ENCODE results near the gene WNT7B. TPM values are rescaled to one million over a fixed set of nuclear protein-coding genes. Genes with fewer than 3 reads are reported as not detected.

Gene WNT7B
- total and polyA plus RNA-seq, 2 donors, result 0.66 to 0.96 TPM

- Histone ChIP-seq H3K9me3 (ENCODE audit: control insufficient read depth in 2 of 2, insufficient read depth in 1 of 2, low read length in 1 of 2) (no peaks in the 10 kb centered on the region), H3K4me3 (ENCODE audit: low read length in 2 of 2) (no peak overlapping the region), H3K27me3 (ENCODE audit: control insufficient read depth in 2 of 2, insufficient read depth in 1 of 2, low read length in 1 of 2) (peaks cover 9 to 23% of the 10 kb centered on the region in 2 donors), H3K36me3 (ENCODE audit: control insufficient read depth in 2 of 2, insufficient read depth in 2 of 2, low read length in 1 of 2) (no peaks in the 10 kb centered on the region), H3K27ac (ENCODE audit: low read depth in 1 of 2, low read length in 1 of 2) (no peak overlapping the region), H3K4me1 (ENCODE audit: control insufficient read depth in 2 of 2, insufficient read depth in 2 of 2, low read length in 2 of 2) (no peaks in the 10 kb centered on the region)
- DNase-seq (ENCODE audit: low read depth in 6 of 9, low spot score in 9 of 9), result no peak
- 82% methylated on average over 27 of the region's 27 CpGs for WGBS
Measured at GRCh38 chr22:45905326-45905923, 71.5 kb downstream of the WNT7B start.

DNA sequence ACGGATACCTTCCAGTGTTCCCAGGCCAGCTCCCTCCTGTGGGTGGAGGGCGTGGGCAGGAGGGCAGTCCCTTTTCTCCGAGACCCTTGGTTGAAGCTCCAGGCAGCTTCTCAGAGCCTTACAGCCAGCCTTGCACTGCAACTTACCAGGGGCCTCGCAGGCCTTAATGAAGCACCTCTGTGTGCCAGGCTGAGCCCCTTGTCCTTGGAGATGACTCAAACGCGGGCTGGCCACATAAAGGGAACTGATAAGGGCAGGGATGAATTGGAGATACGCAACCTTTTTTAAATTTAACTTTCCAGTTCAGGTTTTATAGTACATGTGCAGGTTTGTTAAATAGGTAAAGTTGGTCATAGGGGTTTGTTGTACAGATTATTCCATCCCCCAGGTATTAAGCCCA, 72.7 kb downstream of the WNT7B start:
- no peak overlapping the region for H3K27ac ChIP-seq (ENCODE audit: low read depth in 1 of 2, low read length in 1 of 2)
- DNase-seq (ENCODE audit: low read depth in 6 of 9, low spot score in 9 of 9), result no peak
- H3K4me1 ChIP-seq (ENCODE audit: control insufficient read depth in 2 of 2, insufficient read depth in 2 of 2, low read length in 2 of 2), result no peaks in the 10 kb centered on the region
- no peak overlapping the region for H3K4me3 ChIP-seq (ENCODE audit: low read length in 2 of 2)
- no peaks in the 10 kb centered on the region for H3K36me3 ChIP-seq (ENCODE audit: control insufficient read depth in 2 of 2, insufficient read depth in 2 of 2, low read length in 1 of 2)
- H3K27me3 ChIP-seq (ENCODE audit: control insufficient read depth in 2 of 2, insufficient read depth in 1 of 2, low read length in 1 of 2), result peaks cover 9 to 23% of the 10 kb centered on the region in 2 donors
- H3K9me3 ChIP-seq (ENCODE audit: control insufficient read depth in 2 of 2, insufficient read depth in 1 of 2, low read length in 1 of 2), result no peaks in the 10 kb centered on the region
- WGBS, result 92% methylated on average over 7 of the region's 7 CpGs

- no peak for DNase-seq (ENCODE audit: low read depth in 6 of 9, low spot score in 9 of 9)
- no peaks in the 10 kb centered on the region for H3K4me1 ChIP-seq (ENCODE audit: control insufficient read depth in 2 of 2, insufficient read depth in 2 of 2, low read length in 2 of 2)
- no peak overlapping the region for H3K4me3 ChIP-seq (ENCODE audit: low read length in 2 of 2)
- peaks cover 9 to 23% of the 10 kb centered on the region in 2 donors for H3K27me3 ChIP-seq (ENCODE audit: control insufficient read depth in 2 of 2, insufficient read depth in 1 of 2, low read length in 1 of 2)
- WGBS, result 30% methylated on average over 28 of the region's 28 CpGs
- H3K27ac ChIP-seq (ENCODE audit: low read depth in 1 of 2, low read length in 1 of 2), result no peak overlapping the region
- H3K9me3 ChIP-seq (ENCODE audit: control insufficient read depth in 2 of 2, insufficient read depth in 1 of 2, low read length in 1 of 2), result no peaks in the 10 kb centered on the region
- H3K36me3 ChIP-seq (ENCODE audit: control insufficient read depth in 2 of 2, insufficient read depth in 2 of 2, low read length in 1 of 2), result no peaks in the 10 kb centered on the region
Measured at GRCh38 chr22:45903355-45904135, 73.4 kb downstream of the WNT7B start.

DNA sequence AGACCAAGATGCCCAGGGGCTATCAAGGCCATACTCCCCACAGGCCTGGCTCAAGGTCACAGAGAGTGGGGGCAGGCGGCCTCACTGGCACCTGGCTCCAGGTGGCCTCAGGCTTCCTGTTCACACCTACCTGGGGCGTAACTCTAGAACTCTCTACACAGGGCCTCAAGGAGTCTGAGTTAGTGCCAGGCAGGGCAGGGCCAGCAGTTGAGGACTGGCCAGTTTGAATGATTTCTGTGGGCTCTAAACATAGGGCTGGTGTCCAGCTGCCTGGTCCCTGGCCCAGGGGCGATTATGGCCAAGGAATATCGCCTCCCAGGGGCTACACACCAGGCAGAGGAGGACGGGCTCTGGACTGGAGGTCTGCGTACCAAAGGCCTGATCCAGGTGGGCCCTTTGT, 79.2 kb downstream of the WNT7B start:
- Histone ChIP-seq H3K4me3 (ENCODE audit: low read length in 2 of 2) (no peak overlapping the region), H3K27me3 (ENCODE audit: control insufficient read depth in 2 of 2, insufficient read depth in 1 of 2, low read length in 1 of 2) (peaks cover 2 to 7% of the 10 kb centered on the region in 2 donors), H3K36me3 (ENCODE audit: control insufficient read depth in 2 of 2, insufficient read depth in 2 of 2, low read length in 1 of 2) (no peaks in the 10 kb centered on the region), H3K9me3 (ENCODE audit: control insufficient read depth in 2 of 2, insufficient read depth in 1 of 2, low read length in 1 of 2) (no peaks in the 10 kb centered on the region), H3K4me1 (ENCODE audit: control insufficient read depth in 2 of 2, insufficient read depth in 2 of 2, low read length in 2 of 2) (peaks cover 0 to 5% of the 10 kb centered on the region in 2 donors), H3K27ac (ENCODE audit: low read depth in 1 of 2, low read length in 1 of 2) (no peak overlapping the region)
- no peak for DNase-seq (ENCODE audit: low read depth in 6 of 9, low spot score in 9 of 9)
- WGBS, result 91% methylated on average over 6 of the region's 6 CpGs

DNA sequence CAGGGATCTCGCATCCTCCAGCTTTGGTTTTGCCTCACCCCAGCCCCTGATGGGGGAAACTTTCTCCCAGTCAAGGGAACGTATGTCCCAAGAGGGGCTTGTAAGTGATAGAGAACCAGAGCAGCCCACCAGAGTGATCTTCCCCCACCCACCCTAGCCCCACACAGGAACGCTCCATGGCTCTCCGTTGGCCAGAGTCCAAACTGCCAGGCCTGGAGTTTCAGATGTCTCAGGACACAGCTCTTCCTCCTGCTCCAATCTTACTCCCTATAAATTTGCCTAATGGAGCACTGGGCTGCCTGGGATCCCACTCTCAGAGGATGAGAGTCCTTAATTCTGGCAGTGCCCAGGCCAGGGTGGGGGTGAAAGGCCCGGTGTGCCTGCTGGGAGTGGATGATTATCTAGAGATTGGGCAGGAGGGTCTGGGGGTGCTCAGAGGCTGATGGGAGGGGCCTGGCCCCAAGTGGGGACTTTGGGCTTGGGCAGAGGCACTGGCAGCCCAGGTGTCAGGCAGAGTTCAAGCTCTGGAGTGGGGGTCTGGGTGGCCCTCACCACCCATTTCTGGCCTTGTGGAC, 79.9 kb downstream of the WNT7B start:
- H3K4me3 ChIP-seq (ENCODE audit: low read length in 2 of 2), result no peak overlapping the region
- no peaks in the 10 kb centered on the region for H3K36me3 ChIP-seq (ENCODE audit: control insufficient read depth in 2 of 2, insufficient read depth in 2 of 2, low read length in 1 of 2)
- no peaks in the 10 kb centered on the region for H3K9me3 ChIP-seq (ENCODE audit: control insufficient read depth in 2 of 2, insufficient read depth in 1 of 2, low read length in 1 of 2)
- 96% methylated on average over 5 of the region's 5 CpGs for WGBS
- peaks cover 0 to 5% of the 10 kb centered on the region in 2 donors for H3K4me1 ChIP-seq (ENCODE audit: control insufficient read depth in 2 of 2, insufficient read depth in 2 of 2, low read length in 2 of 2)
- H3K27me3 ChIP-seq (ENCODE audit: control insufficient read depth in 2 of 2, insufficient read depth in 1 of 2, low read length in 1 of 2), result peaks cover 0 to 14% of the 10 kb centered on the region in 2 donors
- DNase-seq (ENCODE audit: low read depth in 6 of 9, low spot score in 9 of 9), result no peak
- peak overlapping the region; percentile 6 to 37 for H3K27ac ChIP-seq (ENCODE audit: low read depth in 1 of 2, low read length in 1 of 2)

DNA sequence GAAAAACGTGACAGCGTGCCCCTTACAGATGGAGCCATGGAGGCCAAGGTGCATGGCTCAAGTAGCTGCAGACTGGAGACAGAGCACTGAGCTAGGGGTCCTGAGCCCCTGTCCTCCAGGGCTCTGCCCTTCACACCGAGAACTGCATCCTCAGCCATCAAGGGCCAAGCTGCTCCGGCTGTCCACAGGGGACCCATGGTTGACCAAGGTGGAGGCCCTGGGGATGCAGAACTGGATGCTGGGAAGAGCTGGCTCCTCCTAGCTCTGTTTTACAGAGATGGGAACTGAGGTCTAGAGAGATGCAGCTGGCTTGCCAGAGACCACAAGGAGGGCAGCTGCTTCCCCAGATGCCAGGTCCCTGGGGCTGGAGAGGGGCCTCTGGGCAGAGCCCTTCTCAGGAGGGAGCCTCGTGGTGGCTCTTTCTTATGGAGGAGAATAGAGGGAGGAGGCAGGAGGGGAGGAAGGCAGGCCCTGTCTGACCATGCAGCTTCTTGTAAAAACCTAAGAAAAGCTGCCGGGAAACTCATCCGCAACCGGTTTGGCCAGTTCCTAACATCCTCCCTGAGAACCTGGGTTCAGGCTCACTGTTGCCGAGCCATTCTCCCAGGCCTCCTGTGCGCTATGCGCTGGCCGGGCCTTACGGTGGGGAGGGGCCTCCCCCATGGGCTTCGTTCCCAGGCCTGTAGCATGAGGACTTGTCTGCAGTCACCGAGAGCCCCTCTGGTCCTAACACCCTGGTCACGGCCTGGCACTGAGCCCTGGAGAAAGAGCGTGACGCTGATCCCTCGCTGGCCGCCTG, 80.6 kb downstream of the WNT7B start:
- Histone ChIP-seq H3K27me3 (ENCODE audit: control insufficient read depth in 2 of 2, insufficient read depth in 1 of 2, low read length in 1 of 2) (peaks cover 2 to 21% of the 10 kb centered on the region in 2 donors), H3K36me3 (ENCODE audit: control insufficient read depth in 2 of 2, insufficient read depth in 2 of 2, low read length in 1 of 2) (no peaks in the 10 kb centered on the region), H3K4me1 (ENCODE audit: control insufficient read depth in 2 of 2, insufficient read depth in 2 of 2, low read length in 2 of 2) (peaks cover 0 to 5% of the 10 kb centered on the region in 2 donors), H3K27ac (ENCODE audit: low read depth in 1 of 2, low read length in 1 of 2) (peak overlapping the region; percentile 6 to 37), H3K9me3 (ENCODE audit: control insufficient read depth in 2 of 2, insufficient read depth in 1 of 2, low read length in 1 of 2) (no peaks in the 10 kb centered on the region), H3K4me3 (ENCODE audit: low read length in 2 of 2) (no peak overlapping the region)
- DNase-seq (ENCODE audit: low read depth in 6 of 9, low spot score in 9 of 9), result peak in 1 of 9 donors; percentile 15
- 90% methylated on average over 20 of the region's 20 CpGs for WGBS

GRCh38 chr22:45895436-45896152, 81.4 kb downstream of the WNT7B start:
- no peaks in the 10 kb centered on the region for H3K36me3 ChIP-seq (ENCODE audit: control insufficient read depth in 2 of 2, insufficient read depth in 2 of 2, low read length in 1 of 2)
- no peak for DNase-seq (ENCODE audit: low read depth in 6 of 9, low spot score in 9 of 9)
- peaks cover 0 to under 1% of the 10 kb centered on the region in 2 donors for H3K9me3 ChIP-seq (ENCODE audit: control insufficient read depth in 2 of 2, insufficient read depth in 1 of 2, low read length in 1 of 2)
- H3K4me1 ChIP-seq (ENCODE audit: control insufficient read depth in 2 of 2, insufficient read depth in 2 of 2, low read length in 2 of 2), result peaks cover 0 to 5% of the 10 kb centered on the region in 2 donors
- 95% methylated on average over 17 of the region's 17 CpGs for WGBS
- no peak overlapping the region for H3K4me3 ChIP-seq (ENCODE audit: low read length in 2 of 2)
- no peak overlapping the region for H3K27ac ChIP-seq (ENCODE audit: low read depth in 1 of 2, low read length in 1 of 2)
- H3K27me3 ChIP-seq (ENCODE audit: control insufficient read depth in 2 of 2, insufficient read depth in 1 of 2, low read length in 1 of 2), result peaks cover 7 to 28% of the 10 kb centered on the region in 2 donors

DNA sequence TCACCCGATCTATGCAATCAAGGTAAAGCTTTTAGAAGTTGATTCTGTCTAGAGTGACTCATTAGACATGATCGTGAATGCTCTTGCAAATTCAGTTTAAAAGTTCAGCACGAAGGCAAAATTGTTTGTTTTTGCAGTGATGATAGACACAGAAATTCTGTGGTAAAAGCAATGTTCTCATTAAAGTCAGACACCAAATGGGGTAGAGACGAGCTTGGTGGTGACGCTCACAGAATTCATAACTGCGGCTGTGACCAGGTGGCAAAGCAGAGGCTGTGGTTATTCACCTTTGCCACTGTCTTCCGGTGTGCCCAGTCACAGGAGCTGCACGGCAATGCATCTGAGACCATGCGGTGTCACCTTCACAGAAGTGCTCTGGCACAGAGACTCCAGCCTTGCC, 83.4 kb downstream of the WNT7B start:
- no peak overlapping the region for H3K27ac ChIP-seq (ENCODE audit: low read depth in 1 of 2, low read length in 1 of 2)
- DNase-seq (ENCODE audit: low read depth in 6 of 9, low spot score in 9 of 9), result no peak
- peaks cover 14 to 45% of the 10 kb centered on the region in 2 donors for H3K27me3 ChIP-seq (ENCODE audit: control insufficient read depth in 2 of 2, insufficient read depth in 1 of 2, low read length in 1 of 2)
- peaks cover 0 to 5% of the 10 kb centered on the region in 2 donors for H3K4me1 ChIP-seq (ENCODE audit: control insufficient read depth in 2 of 2, insufficient read depth in 2 of 2, low read length in 2 of 2)
- no peaks in the 10 kb centered on the region for H3K36me3 ChIP-seq (ENCODE audit: control insufficient read depth in 2 of 2, insufficient read depth in 2 of 2, low read length in 1 of 2)
- H3K9me3 ChIP-seq (ENCODE audit: control insufficient read depth in 2 of 2, insufficient read depth in 1 of 2, low read length in 1 of 2), result peaks cover 0 to 10% of the 10 kb centered on the region in 2 donors
- no peak overlapping the region for H3K4me3 ChIP-seq (ENCODE audit: low read length in 2 of 2)
- WGBS, result 88% methylated on average over 9 of the region's 9 CpGs

Measured in thymus (tissue), 11 donors.